Memory B cell (primary cell): ENCODE results near the gene GRN.
"Not testable (repeated sequence)": the region's sequence is repeated elsewhere in the genome, so short reads cannot be mapped to it uniquely, and the experiment has no call there.

Experiments
- ATAC-seq: fragments of 150-1000 bp; cut with Tn5 transposase; 2 replicates; pipeline ENCODE4 v1.10.0; 2021; ENCODE audit warnings: low read depth, mild to moderate bottlenecking, moderate library complexity
- DNase-seq, 2 donors: peaks; one replicate each; pipeline ENCODE4 v3.0.0; 2022; ENCODE audit warnings: low spot score in 2 of 2
- H3K27ac Mint-ChIP-seq: one replicate; pipeline ENCODE4 v1.8.0; 2022; ENCODE audit warnings: mild to moderate bottlenecking, moderate library complexity, mixed read lengths
- H3K27me3 Mint-ChIP-seq: one replicate; pipeline ENCODE4 v1.8.0; 2022; ENCODE audit warnings: mixed read lengths
- H3K36me3 Mint-ChIP-seq: one replicate; pipeline ENCODE4 v1.8.0; 2022; ENCODE audit warnings: mild to moderate bottlenecking, mixed read lengths
- H3K4me1 Mint-ChIP-seq: one replicate; pipeline ENCODE4 v1.8.0; 2022; ENCODE audit warnings: mixed read lengths
- H3K4me3 Mint-ChIP-seq: one replicate; pipeline ENCODE4 v1.8.0; 2022; ENCODE audit warnings: mild to moderate bottlenecking, moderate library complexity, mixed read lengths
- H3K9me3 Mint-ChIP-seq: one replicate; pipeline ENCODE4 v1.8.0; 2022; ENCODE audit warnings: mixed read lengths

GRN gene

GRCh38 chr17:44368391-44369243 is 23.5 kb downstream of the GRN start:
- H3K27me3 Mint-ChIP-seq, result peaks cover 26% of the 10 kb centered on the region
- H3K36me3 Mint-ChIP-seq, ATAC-seq, H3K27ac Mint-ChIP-seq, H3K9me3 Mint-ChIP-seq, H3K4me3 Mint-ChIP-seq, DNase-seq, H3K4me1 Mint-ChIP-seq: not testable (repeated sequence)

DNA sequence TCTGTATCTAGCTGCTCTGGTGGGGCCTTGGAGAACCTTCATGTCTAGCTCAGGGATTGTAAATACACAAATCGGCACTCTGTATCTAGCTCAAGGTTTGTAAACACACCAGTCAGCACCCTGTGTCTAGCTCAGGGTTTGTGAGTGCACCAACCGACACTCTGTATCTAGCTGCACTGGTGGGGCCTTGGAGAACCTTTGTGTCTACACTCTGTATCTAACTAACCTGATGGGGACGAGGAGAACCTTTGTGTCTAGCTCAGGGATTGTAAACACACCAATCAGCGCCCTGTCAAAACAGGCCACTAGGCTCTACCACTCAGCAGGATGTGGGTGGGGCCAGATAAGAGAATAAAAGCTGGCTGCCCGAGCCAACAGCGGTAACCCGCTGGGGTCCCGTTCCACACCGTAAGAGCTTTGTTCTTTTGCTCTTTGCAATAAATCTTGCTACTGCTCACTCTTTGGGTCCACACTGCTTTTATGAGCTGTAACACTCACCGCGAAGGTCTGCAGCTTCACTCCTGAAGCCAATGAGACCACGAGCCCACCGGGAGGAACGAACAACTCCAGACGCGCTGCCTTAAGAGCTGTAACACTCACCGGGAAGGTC is 24.4 kb downstream of the GRN start:
- not testable (repeated sequence) for H3K4me1 Mint-ChIP-seq, H3K36me3 Mint-ChIP-seq, H3K27ac Mint-ChIP-seq, ATAC-seq, DNase-seq, H3K9me3 Mint-ChIP-seq
- H3K27me3 Mint-ChIP-seq, result peaks cover 30% of the 10 kb centered on the region
- peak overlapping the region; percentile 11 for H3K4me3 Mint-ChIP-seq

DNA sequence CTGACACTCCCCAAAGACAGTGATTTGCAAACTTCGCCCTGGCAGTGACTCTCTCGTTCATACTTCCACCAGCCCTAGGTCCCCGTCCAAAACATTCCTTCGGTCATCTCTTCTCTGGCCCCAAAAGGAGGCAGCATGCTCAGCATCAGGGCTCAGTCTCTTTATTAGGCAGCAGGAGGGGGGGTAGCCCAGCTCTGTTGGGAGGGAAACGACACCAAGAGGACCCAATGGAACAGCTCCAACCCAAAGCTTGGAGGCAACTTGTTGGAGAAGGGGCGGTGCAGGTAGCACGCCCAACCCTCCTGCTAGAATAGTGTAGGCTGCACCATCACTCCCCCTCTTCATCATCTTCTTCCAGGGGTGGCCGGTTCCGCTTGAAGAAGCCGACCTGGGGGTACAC is 26.9 kb downstream of the GRN start:
- H3K27ac Mint-ChIP-seq, result no peak overlapping the region
- no peak overlapping the region for H3K4me3 Mint-ChIP-seq

DNA sequence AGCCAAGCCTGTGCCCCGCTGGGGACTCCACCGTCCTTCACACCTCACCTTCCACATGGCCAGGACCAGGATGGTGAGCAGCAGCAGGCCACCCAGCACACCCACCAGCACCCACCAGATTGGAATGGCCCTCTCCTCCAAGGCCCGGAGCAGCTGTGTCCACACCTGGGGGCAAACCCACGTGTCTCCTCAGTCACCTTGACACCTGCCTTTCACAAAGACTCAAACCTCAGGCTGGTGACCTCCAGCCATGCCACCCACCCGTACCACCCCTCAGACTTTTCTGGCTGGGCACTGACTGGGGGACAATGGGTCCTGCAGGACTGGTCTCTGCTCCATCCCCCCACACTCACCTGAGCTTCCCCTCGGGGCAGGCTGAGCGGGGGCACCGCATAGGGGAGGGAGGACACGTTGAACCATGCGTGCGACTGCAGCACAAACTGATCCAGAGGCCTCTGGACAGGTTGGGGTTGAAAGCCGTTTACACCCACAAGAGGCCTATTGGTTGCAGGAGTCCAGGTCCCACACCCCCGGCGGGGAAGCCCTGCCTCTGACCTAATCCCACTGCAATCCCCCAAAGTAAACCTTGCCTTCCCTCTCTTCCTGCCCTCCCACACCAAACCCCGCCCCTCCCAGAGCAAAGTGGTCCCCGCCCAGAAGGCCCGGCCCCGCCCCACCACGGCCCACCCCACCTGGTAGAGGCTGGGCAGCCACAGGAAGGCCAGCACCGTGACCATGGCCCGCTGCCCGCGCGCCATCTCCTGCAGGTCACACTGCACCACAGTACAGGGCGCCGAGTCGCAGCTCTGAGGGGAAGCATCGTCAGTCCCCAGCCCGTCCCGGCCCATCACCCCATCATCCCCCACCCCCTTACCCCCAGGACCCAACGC is 29.4 kb downstream of the GRN start:
- no peak overlapping the region for H3K27ac Mint-ChIP-seq
- peaks cover 5% of the 10 kb centered on the region for H3K4me1 Mint-ChIP-seq
- H3K27me3 Mint-ChIP-seq, result peaks cover 34% of the 10 kb centered on the region
- DNase-seq (no peak), ATAC-seq (no peak)
- H3K9me3 Mint-ChIP-seq, result no peaks in the 10 kb centered on the region
- H3K36me3 Mint-ChIP-seq, result no peaks in the 10 kb centered on the region
- H3K4me3 Mint-ChIP-seq, result no peak overlapping the region

More for the DNA sequence above, 26.9 kb downstream of the GRN start:
- Mint-ChIP-seq H3K36me3 (no peaks in the 10 kb centered on the region), H3K9me3 (no peaks in the 10 kb centered on the region), H3K4me1 (peaks cover 5% of the 10 kb centered on the region), H3K27me3 (peaks cover 38% of the 10 kb centered on the region)
- DNase-seq (no peak), ATAC-seq (no peak)

DNA sequence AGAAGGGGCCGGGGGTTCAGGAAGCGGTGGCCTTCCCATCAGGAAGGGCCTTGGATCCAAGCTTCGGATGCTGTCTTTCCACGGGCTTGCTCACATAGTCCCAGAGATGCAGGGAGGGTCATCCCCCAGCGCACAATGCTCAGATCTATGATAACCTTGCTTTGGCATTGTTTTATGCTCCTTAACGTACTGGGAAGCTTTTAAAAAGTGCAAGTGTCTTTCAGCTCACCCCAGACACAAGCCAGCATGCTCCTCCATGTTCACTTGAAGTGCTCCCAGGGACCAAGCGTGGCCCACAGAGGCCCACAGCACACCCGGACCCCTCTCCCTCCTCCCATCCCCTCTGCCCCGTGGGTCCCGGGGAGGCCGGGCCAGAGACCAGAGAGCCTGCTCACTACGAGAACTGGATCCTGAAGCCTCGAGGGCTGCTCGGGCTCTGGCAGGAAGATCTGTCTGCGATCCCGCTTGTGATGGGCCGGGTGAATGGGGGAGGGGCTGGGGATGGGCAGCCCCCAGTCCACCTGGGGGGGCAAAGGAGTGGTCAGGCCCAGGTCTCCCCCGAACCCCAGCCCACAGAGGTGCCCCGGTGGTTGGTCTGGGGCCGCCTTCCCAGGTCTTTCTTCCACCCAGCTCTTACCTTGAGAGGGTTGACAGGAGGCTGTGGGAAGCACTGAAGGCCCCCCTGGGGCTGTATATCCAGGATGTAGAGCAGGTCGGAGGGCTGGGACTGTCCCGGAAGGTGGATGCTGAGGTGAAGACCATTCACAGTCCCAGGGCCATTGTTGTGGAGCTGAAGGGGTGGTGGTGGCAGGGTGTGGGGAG is 30.3 kb downstream of the GRN start:
- Mint-ChIP-seq H3K27me3 (peaks cover 32% of the 10 kb centered on the region), H3K27ac (no peak overlapping the region), H3K4me1 (peaks cover 3% of the 10 kb centered on the region), H3K4me3 (no peak overlapping the region), H3K9me3 (no peaks in the 10 kb centered on the region), H3K36me3 (no peaks in the 10 kb centered on the region)
- DNase-seq (no peak), ATAC-seq (no peak)

- Mint-ChIP-seq H3K27me3 (peaks cover 28% of the 10 kb centered on the region), H3K36me3 (no peaks in the 10 kb centered on the region), H3K9me3 (no peaks in the 10 kb centered on the region), H3K27ac (no peak overlapping the region), H3K4me1 (peaks cover 3% of the 10 kb centered on the region), H3K4me3 (no peak overlapping the region)
- ATAC-seq, result peak; percentile 49
- no peak for DNase-seq
These were observed 31.0 kb downstream of the GRN start for GRCh38 chr17:44376124-44376523.

GRCh38 chr17:44376779-44377178 is 31.7 kb downstream of the GRN start:
- Mint-ChIP-seq H3K27ac (no peak overlapping the region), H3K4me1 (peaks cover 3% of the 10 kb centered on the region), H3K27me3 (peaks cover 26% of the 10 kb centered on the region), H3K36me3 (no peaks in the 10 kb centered on the region), H3K4me3 (no peak overlapping the region), H3K9me3 (no peaks in the 10 kb centered on the region)
- DNase-seq (no peak), ATAC-seq (no peak)

- Mint-ChIP-seq H3K4me1 (peaks cover 3% of the 10 kb centered on the region), H3K36me3 (no peaks in the 10 kb centered on the region), H3K4me3 (no peak overlapping the region), H3K9me3 (no peaks in the 10 kb centered on the region), H3K27me3 (peaks cover 30% of the 10 kb centered on the region), H3K27ac (no peak overlapping the region)
- DNase-seq, result no peak
- ATAC-seq, result no peak
These were observed 33.1 kb downstream of the GRN start for GRCh38 chr17:44378171-44378705.

- ATAC-seq (no peak), DNase-seq (no peak)
- H3K36me3 Mint-ChIP-seq, result no peaks in the 10 kb centered on the region
- peaks cover 4% of the 10 kb centered on the region for H3K4me1 Mint-ChIP-seq
- H3K27ac Mint-ChIP-seq, result no peak overlapping the region
- H3K4me3 Mint-ChIP-seq, result no peak overlapping the region
- H3K9me3 Mint-ChIP-seq, result no peaks in the 10 kb centered on the region
- peaks cover 31% of the 10 kb centered on the region for H3K27me3 Mint-ChIP-seq
These were observed 34.8 kb downstream of the GRN start for GRCh38 chr17:44379887-44380286.

GRCh38 chr17:44380767-44381166 is 35.7 kb downstream of the GRN start:
- peaks cover 28% of the 10 kb centered on the region for H3K27me3 Mint-ChIP-seq
- H3K4me1 Mint-ChIP-seq, result peaks cover 7% of the 10 kb centered on the region
- no peaks in the 10 kb centered on the region for H3K36me3 Mint-ChIP-seq
- H3K4me3 Mint-ChIP-seq, result no peak overlapping the region
- H3K9me3 Mint-ChIP-seq, result no peaks in the 10 kb centered on the region
- no peak for DNase-seq
- no peak for ATAC-seq
- H3K27ac Mint-ChIP-seq, result no peak overlapping the region

- Mint-ChIP-seq H3K4me3 (no peak overlapping the region), H3K27ac (no peak overlapping the region), H3K27me3 (peaks cover 24% of the 10 kb centered on the region), H3K9me3 (no peaks in the 10 kb centered on the region), H3K36me3 (no peaks in the 10 kb centered on the region), H3K4me1 (peaks cover 5% of the 10 kb centered on the region)
- DNase-seq, result no peak
- ATAC-seq, result no peak
These were observed 36.8 kb downstream of the GRN start for GRCh38 chr17:44381810-44382305.

- Mint-ChIP-seq H3K27ac (no peak overlapping the region), H3K27me3 (peaks cover 22% of the 10 kb centered on the region), H3K9me3 (no peaks in the 10 kb centered on the region), H3K4me1 (peaks cover 5% of the 10 kb centered on the region), H3K36me3 (no peaks in the 10 kb centered on the region), H3K4me3 (no peak overlapping the region)
- ATAC-seq (no peak), DNase-seq (no peak)
These were observed 37.8 kb downstream of the GRN start for GRCh38 chr17:44382917-44383316.

DNA sequence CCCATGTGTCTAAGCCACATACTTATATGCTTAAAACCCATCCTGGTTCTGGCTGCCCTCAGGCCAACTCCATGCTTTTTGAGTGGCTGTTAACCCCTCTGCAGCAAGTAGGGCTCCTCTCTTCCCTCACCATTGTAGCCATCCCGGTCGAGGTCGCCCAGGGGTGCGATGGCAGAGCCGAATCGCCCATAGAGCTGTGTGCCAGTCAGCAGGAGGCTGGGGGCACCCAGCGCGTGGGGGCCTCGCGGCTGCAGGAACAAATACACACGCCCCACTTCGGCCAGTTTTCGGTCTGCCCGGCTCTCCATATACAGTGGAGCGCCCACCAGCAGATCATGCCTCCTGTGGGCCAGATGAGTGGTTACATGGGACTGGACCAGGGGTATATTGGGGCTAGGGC is 38.3 kb downstream of the GRN start:
- no peaks in the 10 kb centered on the region for H3K36me3 Mint-ChIP-seq
- no peak overlapping the region for H3K4me3 Mint-ChIP-seq
- peaks cover 5% of the 10 kb centered on the region for H3K4me1 Mint-ChIP-seq

More for the DNA sequence above, 38.3 kb downstream of the GRN start:
- no peak for ATAC-seq
- no peak for DNase-seq
- Mint-ChIP-seq H3K27me3 (peaks cover 21% of the 10 kb centered on the region), H3K27ac (no peak overlapping the region), H3K9me3 (no peaks in the 10 kb centered on the region)
